HG03469 (cell line): Measurements from ENCODE around the gene CD68.

Source experiments
- ATAC-seq: cut with Tn5 transposase; IDR thresholded peaks from one replicate; pipeline ENCODE4 v1.9.1; 2021; ENCODE audit warnings: mild to moderate bottlenecking, moderate library complexity, moderate number of reproducible peaks; ENCODE audit not compliant: unreplicated experiment

CD68 gene

GRCh38 chr17:7558544-7559319, 20.7 kb upstream of the CD68 start, which contains the start of gene TNFSF13:
Gene TNFSF13 (plus strand): TSS chr17:7558750. CDS start chr17:7559040, 290 bp downstream.
- ATAC-seq = no peak

GRCh38 chr17:7559320-7560171, 19.9 kb upstream of the CD68 start:
- no peak for ATAC-seq

GRCh38 chr17:7560172-7561027, 19.0 kb upstream of the CD68 start:
- no peak for ATAC-seq

- ATAC-seq = peak; percentile 44
These were observed 18.3 kb upstream of the CD68 start for GRCh38 chr17:7561028-7561575.

- ATAC-seq = peak; percentile 36
These were observed 17.7 kb upstream of the CD68 start, which contains the start of gene SENP3 for GRCh38 chr17:7561589-7562207. Gene SENP3 (plus strand): TSS chr17:7561919. CDS start chr17:7563077, 1,158 bp downstream.

- no peak for ATAC-seq
These were observed 17.2 kb upstream of the CD68 start for GRCh38 chr17:7562208-7562605.

- ATAC-seq = no peak
These were observed 16.1 kb upstream of the CD68 start for GRCh38 chr17:7563115-7563869.

- no peak for ATAC-seq
These were observed 9.9 kb upstream of the CD68 start for GRCh38 chr17:7569571-7569970.

- no peak for ATAC-seq
These were observed 9.1 kb upstream of the CD68 start for GRCh38 chr17:7570351-7570750.

GRCh38 chr17:7572338-7572587, 7.2 kb upstream of the CD68 start:
- ATAC-seq = no peak

- ATAC-seq = peak; percentile 76
These were observed 6.7 kb upstream of the CD68 start for GRCh38 chr17:7572588-7573323.

- ATAC-seq = no peak
These were observed 5.9 kb upstream of the CD68 start for GRCh38 chr17:7573324-7574080.

GRCh38 chr17:7574176-7574953, 5.1 kb upstream of the CD68 start:
- ATAC-seq = no peak

- no peak for ATAC-seq
These were observed 4.0 kb upstream of the CD68 start for GRCh38 chr17:7575481-7575883.

- no peak for ATAC-seq
These were observed 3.5 kb upstream of the CD68 start for GRCh38 chr17:7575959-7576358.

GRCh38 chr17:7576432-7576937, 3.0 kb upstream of the CD68 start:
- no peak for ATAC-seq
